GM23248 (cell line): ENCODE data around the gene GGA3.

Experiments used
- EZH2 ChIP-seq: fragments of 200-600 bp; sonication (generic); IDR thresholded peaks from 2 replicates; pipeline ENCODE4 v1.6.1; 2018; ENCODE audit warnings: antibody characterized with exemption, mild to moderate bottlenecking; ENCODE audit not compliant: insufficient read depth, poor library complexity, severe bottlenecking
- EZH2phosphoT487 ChIP-seq: fragments of 200-600 bp; sonication (generic); IDR thresholded peaks from 2 replicates; pipeline ENCODE4 v1.6.1; 2018; ENCODE audit warnings: antibody characterized with exemption, moderate library complexity, mild to moderate bottlenecking, low read depth; ENCODE audit not compliant: insufficient read depth

DNA sequence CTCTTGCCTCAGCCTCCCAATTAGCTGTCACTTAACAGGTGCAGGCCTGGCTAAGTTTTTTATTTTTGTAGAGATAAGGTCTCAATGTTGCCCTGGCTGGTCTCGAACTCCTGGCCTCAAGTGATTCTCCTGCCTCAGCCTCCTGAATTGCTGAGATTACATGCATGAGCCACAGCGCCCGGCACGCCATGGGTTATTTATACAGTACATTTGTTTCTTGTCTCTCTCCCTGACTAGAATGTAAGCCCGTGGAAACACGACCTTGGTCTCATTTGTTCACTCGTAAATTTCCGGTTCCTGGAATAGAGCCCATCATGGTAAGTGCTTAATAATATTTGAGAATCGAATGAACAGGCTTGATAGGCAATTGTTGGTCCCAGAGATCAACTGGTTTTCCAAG is 25.8 kb upstream of the GGA3 start:
- TF ChIP-seq EZH2phosphoT487 (no peak), EZH2 (no peak)
